ENCODE results near the gene KLHDC10. TPM values are rescaled to one million over a fixed set of nuclear protein-coding genes. Genes with fewer than 3 reads are reported as not detected.

Gene KLHDC10
- total RNA-seq, 4 donors from 2014 or later = 17.0 to 28.8 (median 23.0) TPM

DNA sequence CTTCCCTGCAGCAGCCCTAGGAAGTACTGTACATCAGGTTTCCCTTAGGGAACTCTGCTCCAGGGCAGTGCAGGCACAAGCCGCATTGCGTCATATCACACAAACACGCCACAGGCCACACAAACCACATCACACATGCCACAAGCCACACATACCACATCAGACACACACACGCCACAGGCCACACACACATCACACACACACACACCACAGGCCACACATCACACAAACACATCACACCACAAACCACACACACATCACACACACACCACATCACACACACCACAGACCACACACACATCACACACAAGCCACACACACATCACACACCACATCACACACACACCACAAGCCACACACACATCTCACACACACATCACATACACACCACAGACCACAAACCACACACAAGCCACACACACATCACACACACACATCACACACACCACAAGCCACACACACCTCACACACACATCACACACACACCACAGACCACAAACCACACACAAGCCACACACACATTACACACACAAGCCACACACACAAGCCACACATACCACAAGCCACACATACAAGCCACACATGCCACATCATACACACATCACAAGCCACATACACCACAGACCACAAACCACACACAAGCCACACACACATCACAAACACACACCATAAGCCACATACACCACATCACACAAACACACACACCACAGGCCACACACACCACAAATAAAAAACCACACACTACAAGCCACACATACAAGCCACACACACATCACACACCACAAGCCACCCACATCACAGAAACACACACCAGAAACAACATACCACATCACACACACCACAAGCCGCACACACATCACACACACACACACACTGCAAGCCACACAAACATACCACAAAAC lies 81.5 kb downstream of the KLHDC10 start:
- TF ChIP-seq CTCF (IDR thresholded peaks at IDR 0.05) = no peak
- TF ChIP-seq EP300 (IDR thresholded peaks at IDR 0.05) = no peak
- no peak for TF ChIP-seq POLR2A (IDR thresholded peaks at IDR 0.05)
- no peak for TF ChIP-seq POLR2AphosphoS5 (IDR thresholded peaks at IDR 0.05)
- ATAC-seq = no peak
- H3K36me3 ChIP-seq = no peaks in the 10 kb centered on the region
- H3K4me1 ChIP-seq = peaks cover 0 to 4% (median 0%) of the 10 kb centered on the region in 3 donors
- peaks cover 0 to 11% (median 0%) of the 10 kb centered on the region in 3 donors for H3K9me3 ChIP-seq
- no peak overlapping the region for H3K4me3 ChIP-seq
- 83% methylated on average over 5 of the region's 5 CpGs; no CpG with 5 or more reads in 1 of the 2 donors for WGBS, 2 donors (ENCODE audit: low coverage in 1 of 2)
- H3K27me3 ChIP-seq = peaks cover 11% of the 10 kb centered on the region
- no peak overlapping the region for H3K27ac ChIP-seq

DNA sequence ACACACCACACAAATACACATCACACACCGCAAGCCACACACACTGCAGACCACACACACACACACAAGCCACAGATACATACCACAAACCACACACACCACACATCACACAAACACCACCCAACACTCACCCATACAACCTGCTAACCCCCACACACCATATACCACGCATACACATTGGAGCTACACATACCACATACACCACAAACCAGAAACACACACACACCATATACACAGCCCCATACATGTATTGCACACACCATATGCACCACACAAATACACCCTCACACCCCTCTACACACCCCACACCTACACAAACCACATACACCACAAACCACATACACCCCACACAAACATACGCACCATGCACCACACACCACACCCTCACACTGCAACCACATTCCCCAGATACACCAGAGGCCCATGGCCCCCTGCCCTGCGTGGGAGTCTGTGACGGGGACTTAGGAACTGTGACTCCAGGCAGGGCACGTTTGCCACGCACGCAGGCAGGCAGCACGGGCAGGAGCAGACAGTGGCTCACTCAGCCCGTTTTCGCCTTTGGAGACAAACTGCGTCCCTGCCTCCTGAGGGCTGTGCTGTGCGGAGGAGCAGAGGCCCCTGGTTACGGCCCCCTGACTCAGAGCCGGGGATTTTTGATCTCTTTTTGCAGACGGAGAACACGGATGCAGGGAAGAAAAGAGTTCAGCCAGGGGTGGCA lies 82.3 kb downstream of the KLHDC10 start:
- no peak overlapping the region for H3K4me3 ChIP-seq
- no peak overlapping the region for H3K27ac ChIP-seq

DNA sequence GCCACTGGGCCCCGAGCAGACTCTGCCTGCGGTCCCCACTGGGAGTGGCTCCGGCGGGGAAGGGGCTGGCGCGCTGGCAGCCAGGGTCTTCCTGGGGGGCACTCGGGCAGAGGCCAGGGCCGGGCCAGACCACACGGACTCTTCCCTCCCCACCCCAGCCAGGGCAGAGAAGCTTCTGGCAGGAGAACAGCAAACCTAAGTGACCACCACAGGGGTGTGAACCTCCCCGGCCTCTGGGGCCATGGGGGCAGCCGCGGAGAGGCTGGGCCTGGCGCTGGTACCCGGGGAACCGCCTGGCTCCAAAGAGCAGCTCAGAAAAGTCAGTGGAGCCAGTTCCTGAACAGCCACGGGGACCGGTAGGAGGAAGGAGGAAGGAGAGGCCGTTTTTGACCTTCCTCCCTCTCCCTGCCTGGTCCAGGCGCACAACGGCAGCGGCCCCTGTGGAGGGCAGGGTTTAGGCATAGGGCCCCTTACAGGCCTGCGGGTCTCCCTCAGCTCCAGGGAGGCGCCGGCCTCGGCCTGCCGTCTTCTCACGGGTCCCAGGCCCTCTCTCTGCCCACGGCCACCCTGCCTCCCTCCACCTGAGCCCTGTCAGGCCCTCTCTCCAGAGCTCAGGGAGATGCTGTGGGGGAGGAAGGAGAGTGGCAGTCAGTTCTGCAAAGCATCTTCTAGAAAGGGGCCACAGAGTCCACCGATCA lies 83.0 kb downstream of the KLHDC10 start:
- no peak for ATAC-seq
- Histone ChIP-seq H3K27ac (no peak overlapping the region), H3K4me1 (peaks cover 0 to 4% (median 0%) of the 10 kb centered on the region in 3 donors), H3K9me3 (peaks cover 0 to 20% (median 0%) of the 10 kb centered on the region in 3 donors), H3K4me3 (no peak overlapping the region), H3K27me3 (peaks cover 11% of the 10 kb centered on the region), H3K36me3 (peaks cover 0 to 1% of the 10 kb centered on the region in 2 donors)
- TF ChIP-seq POLR2A (IDR thresholded peaks at IDR 0.05) = no peak
- WGBS, 2 donors (ENCODE audit: low coverage in 1 of 2) = 80% methylated on average over 1 of the region's 29 CpGs; no CpG with 5 or more reads in 1 of the 2 donors

More for the DNA sequence above, 82.3 kb downstream of the KLHDC10 start:
- Histone ChIP-seq H3K27me3 (peaks cover 11% of the 10 kb centered on the region), H3K36me3 (no peaks in the 10 kb centered on the region), H3K9me3 (peaks cover 0 to 18% (median 0%) of the 10 kb centered on the region in 3 donors), H3K4me1 (peaks cover 0 to 4% (median 0%) of the 10 kb centered on the region in 3 donors)
- ATAC-seq = no peak
- WGBS, 2 donors (ENCODE audit: low coverage in 1 of 2) = 67 to 94% methylated on average over 2 to 12 of the region's 17 CpGs
- TF ChIP-seq EP300 (IDR thresholded peaks at IDR 0.05) (no peak), CTCF (IDR thresholded peaks at IDR 0.05) (no peak), POLR2A (IDR thresholded peaks at IDR 0.05) (no peak), POLR2AphosphoS5 (IDR thresholded peaks at IDR 0.05) (no peak)

DNA sequence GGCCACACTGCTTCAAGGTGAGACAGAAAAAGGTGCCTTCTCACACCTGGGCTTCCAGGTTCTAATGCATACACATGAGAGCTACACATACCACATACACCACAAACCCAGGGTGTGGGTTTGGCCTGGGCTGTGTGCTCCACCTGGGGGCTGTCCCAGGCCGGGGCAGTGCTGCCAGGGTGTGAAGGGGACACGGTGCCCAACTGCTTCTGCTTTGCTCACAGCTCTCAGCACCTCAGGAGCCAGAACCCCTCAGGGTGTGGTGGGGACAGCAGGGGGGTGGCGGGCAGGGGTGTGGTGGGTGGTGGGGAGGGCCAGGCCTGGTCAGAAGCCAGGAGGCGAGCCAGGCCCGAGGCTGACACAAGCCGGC lies 83.8 kb downstream of the KLHDC10 start:
- Histone ChIP-seq H3K36me3 (peaks cover 0 to 8% of the 10 kb centered on the region in 2 donors), H3K27ac (no peak overlapping the region), H3K4me1 (peaks cover 0 to 4% (median 0%) of the 10 kb centered on the region in 3 donors), H3K9me3 (peaks cover 0 to 20% (median 0%) of the 10 kb centered on the region in 3 donors), H3K4me3 (no peak overlapping the region), H3K27me3 (peaks cover 11% of the 10 kb centered on the region)
- TF ChIP-seq CTCF (IDR thresholded peaks at IDR 0.05) (no peak), EP300 (IDR thresholded peaks at IDR 0.05) (no peak), POLR2AphosphoS5 (IDR thresholded peaks at IDR 0.05) (no peak), POLR2A (IDR thresholded peaks at IDR 0.05) (no peak)
- WGBS, 2 donors (ENCODE audit: low coverage in 1 of 2) = no CpG with 5 or more reads among the region's 6 CpGs
- ATAC-seq = no peak
